HG03460 (cell line): ENCODE measurements around the gene BCKDHB.

Source experiments
- ATAC-seq: cut with Tn5 transposase; IDR thresholded peaks from one replicate; pipeline ENCODE4 v1.9.1; 2021; ENCODE audit not compliant: unreplicated experiment

Gene BCKDHB

GRCh38 chr6:80325742-80326141 lies 219.3 kb downstream of the BCKDHB start:
- ATAC-seq: no peak

GRCh38 chr6:80328652-80329051 lies 222.2 kb downstream of the BCKDHB start:
- ATAC-seq: no peak

GRCh38 chr6:80329496-80329895 lies 223.0 kb downstream of the BCKDHB start:
- no peak for ATAC-seq

GRCh38 chr6:80330961-80331360 lies 224.5 kb downstream of the BCKDHB start:
- ATAC-seq: no peak

GRCh38 chr6:80331522-80331921 lies 225.1 kb downstream of the BCKDHB start:
- no peak for ATAC-seq

GRCh38 chr6:80331974-80332373 lies 225.5 kb downstream of the BCKDHB start:
- no peak for ATAC-seq

- ATAC-seq: no peak
These were observed 226.9 kb downstream of the BCKDHB start for GRCh38 chr6:80333342-80333741.

- no peak for ATAC-seq
These were observed 228.7 kb downstream of the BCKDHB start for GRCh38 chr6:80335121-80335531.

- no peak for ATAC-seq
These were observed 230.4 kb downstream of the BCKDHB start for GRCh38 chr6:80336911-80337310.

GRCh38 chr6:80338201-80338836 lies 231.8 kb downstream of the BCKDHB start:
- ATAC-seq: peak; percentile 91

- ATAC-seq: no peak
These were observed 232.9 kb downstream of the BCKDHB start for GRCh38 chr6:80339421-80339820.

- ATAC-seq: no peak
These were observed 233.8 kb downstream of the BCKDHB start for GRCh38 chr6:80340280-80340679.

- ATAC-seq: no peak
These were observed 234.2 kb downstream of the BCKDHB start for GRCh38 chr6:80340686-80341085.

- no peak for ATAC-seq
These were observed 234.9 kb downstream of the BCKDHB start for GRCh38 chr6:80341330-80341729.

GRCh38 chr6:80343511-80343910 lies 237.0 kb downstream of the BCKDHB start:
- ATAC-seq: no peak

- ATAC-seq: no peak
These were observed 240.6 kb downstream of the BCKDHB start for GRCh38 chr6:80347101-80347500.

- no peak for ATAC-seq
These were observed 241.8 kb downstream of the BCKDHB start for GRCh38 chr6:80348263-80348662.

GRCh38 chr6:80356000-80356399 lies 249.5 kb downstream of the BCKDHB start:
- ATAC-seq: no peak

- ATAC-seq: no peak
These were observed 250.1 kb downstream of the BCKDHB start for GRCh38 chr6:80356545-80356944.

- no peak for ATAC-seq
These were observed 250.6 kb downstream of the BCKDHB start for GRCh38 chr6:80357081-80357480.

GRCh38 chr6:80357674-80358073 lies 251.2 kb downstream of the BCKDHB start:
- no peak for ATAC-seq

GRCh38 chr6:80363501-80364122 lies 257.1 kb downstream of the BCKDHB start:
- no peak for ATAC-seq

- no peak for ATAC-seq
These were observed 257.7 kb downstream of the BCKDHB start for GRCh38 chr6:80364149-80364548.
